Peyer's patch (tissue), 4 donors: ENCODE results near the gene LCN6.

Experiments
- CTCF ChIP-seq, 6 experiments: fragments of 450-650 bp in 4 of 6; fragments of 200-600 bp in 2 of 6; sonication (generic) in 1 of 6; IDR thresholded peaks; one replicate each; pipeline ENCODE4 v1.5.1; 2017 to 2019; ENCODE audit warnings: antibody characterized with exemption in 6 of 6, mild to moderate bottlenecking in 3 of 6, moderate library complexity in 1 of 6
- POLR2A ChIP-seq, 2 donors: fragments of 450-650 bp; IDR thresholded peaks; one replicate each; pipeline ENCODE4 v1.5.1; 2017; ENCODE audit warnings: antibody characterized with exemption in 2 of 2, mild to moderate bottlenecking in 2 of 2, moderate library complexity in 2 of 2

- no peak for TF ChIP-seq CTCF (IDR thresholded peaks at IDR 0.05)
- no peak for TF ChIP-seq POLR2A (IDR thresholded peaks at IDR 0.05)
Observed at GRCh38 chr9:136738960-136739359, 9.4 kb downstream of the LCN6 start.
